Hepatocyte (in vitro differentiated cells): ENCODE measurements around the gene LMF1. TPM values are rescaled to one million over a fixed set of nuclear protein-coding genes. Genes with fewer than 3 reads are reported as not detected.

Experiments
- DNase-seq: peaks from one replicate; pipeline ENCODE4 v3.0.0-alpha.2; 2016; ENCODE audit warnings: low spot score
- H2AFZ ChIP-seq: fragments of 200-600 bp; sonication (generic); 2 replicates; pipeline ENCODE4 v1.6.0; 2016; ENCODE audit warnings: antibody characterized with exemption, mild to moderate bottlenecking
- H3K27ac ChIP-seq: fragments of 200-600 bp; sonication (generic); 2 replicates; pipeline ENCODE4 v1.5.1; 2016; ENCODE audit warnings: mild to moderate bottlenecking
- H3K27me3 ChIP-seq: fragments of 200-600 bp; sonication (generic); 2 replicates; pipeline ENCODE4 v1.6.1; 2016
- H3K36me3 ChIP-seq: fragments of 200-600 bp; sonication (generic); replicated peaks from 2 replicates; pipeline ENCODE4 v1.5.1; 2016; ENCODE audit warnings: low read depth; ENCODE audit not compliant: insufficient read depth
- H3K4me1 ChIP-seq: fragments of 200-600 bp; sonication (generic); 2 replicates; pipeline ENCODE4 v1.5.1; 2016; ENCODE audit warnings: mild to moderate bottlenecking, moderate library complexity; ENCODE audit not compliant: insufficient read depth
- H3K4me2 ChIP-seq: fragments of 200-600 bp; sonication (generic); 2 replicates; pipeline ENCODE4 v1.6.0; 2016
- H3K4me3 ChIP-seq: fragments of 200-600 bp; sonication (generic); 2 replicates; pipeline ENCODE4 v1.5.1; 2016; ENCODE audit warnings: mild to moderate bottlenecking
- H3K79me2 ChIP-seq: fragments of 200-600 bp; sonication (generic); 2 replicates; pipeline ENCODE4 v1.6.0; 2017; ENCODE audit warnings: mild to moderate bottlenecking
- H3K9me2 ChIP-seq: fragments of 200-600 bp; sonication (generic); replicated peaks from 2 replicates; pipeline ENCODE4 v1.6.0; 2017; ENCODE audit warnings: mild to moderate bottlenecking; ENCODE audit not compliant: insufficient read depth
- H3K9me3 ChIP-seq: fragments of 200-600 bp; sonication (generic); 2 replicates; pipeline ENCODE4 v1.5.1; 2016; ENCODE audit warnings: low read depth, mild to moderate bottlenecking
- H4K20me1 ChIP-seq: fragments of 200-600 bp; sonication (generic); 2 replicates; pipeline ENCODE4 v1.6.0; 2016; ENCODE audit warnings: mild to moderate bottlenecking; ENCODE audit not compliant: insufficient read depth, poor library complexity, severe bottlenecking
- EZH2 ChIP-seq: fragments of 200-600 bp; sonication (generic); IDR thresholded peaks from 2 replicates; pipeline ENCODE4 v1.6.1; 2016; ENCODE audit warnings: antibody characterized with exemption, mild to moderate bottlenecking, borderline replicate concordance
- EZH2phosphoT487 ChIP-seq: fragments of 200-600 bp; sonication (generic); IDR thresholded peaks from one replicate; pipeline ENCODE4 v1.6.1; 2018; ENCODE audit warnings: antibody characterized with exemption, mild to moderate bottlenecking, low read depth, moderate library complexity; ENCODE audit not compliant: unreplicated experiment, severe bottlenecking
- WGBS: methylation state at CpG from one replicate; pipeline ENCODE4 v1.1.6; 2016; ENCODE audit warnings: low lambda C conversion rate; ENCODE audit errors: missing lambda C conversion rate; 5-methylcytosine and 5-hydroxymethylcytosine counted together
- polyA plus RNA-seq: library from polyadenylated mRNA; unstranded; fragments of >200 nt; fragmentation: Nextera tagmentation; extraction: Ambion mirVana; gene quantifications from 2 replicates; pipeline ENCODE4 v1.2.1, GENCODE V29; 2016
- total RNA-seq: library from RNA; depleted of rRNA; stranded (reverse); fragments of >200 nt; gene quantifications from 2 replicates; pipeline ENCODE4 v1.2.3, GENCODE V29; 2014
- TF ChIP-seq, protein P1 (sequence below): fragments of 200-600 bp; sonication (generic); IDR thresholded peaks from 2 replicates; pipeline ENCODE4 v1.5.1; 2016; ENCODE audit warnings: antibody characterized with exemption, mild to moderate bottlenecking; ENCODE audit not compliant: poor library complexity

LMF1 gene
- total and polyA plus RNA-seq, 2 experiments from 2014 or later, result 27.2 to 34.3 TPM

DNA sequence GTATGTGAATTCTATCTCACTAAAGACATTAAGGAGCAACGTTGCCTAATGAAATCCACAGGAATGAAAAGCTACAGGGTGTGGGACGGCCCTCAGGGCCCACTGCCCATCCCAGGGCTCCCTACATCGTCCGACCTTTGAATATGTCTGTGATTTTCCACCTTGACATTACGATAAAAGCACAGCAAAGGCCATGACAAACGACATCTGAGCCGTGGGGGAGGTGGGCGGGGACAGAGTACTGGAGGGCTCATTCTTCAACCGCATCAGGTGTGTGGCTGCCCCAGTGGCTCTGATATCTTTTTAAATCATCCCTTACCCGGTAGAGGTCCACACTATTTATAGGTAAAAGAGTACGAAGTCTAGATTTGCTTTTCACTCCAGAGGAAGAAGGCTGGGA, 35.1 kb downstream of the LMF1 start:
- no peak for DNase-seq
- H3K4me1 ChIP-seq, result no peaks in the 10 kb centered on the region
- H3K79me2 ChIP-seq, result no peaks in the 10 kb centered on the region
- H3K36me3 ChIP-seq, result no peaks in the 10 kb centered on the region
- no peak overlapping the region for H3K27ac ChIP-seq
- H3K4me3 ChIP-seq, result no peak overlapping the region
- no peak overlapping the region for H2AFZ ChIP-seq
- TF ChIP-seq, protein P1, sequence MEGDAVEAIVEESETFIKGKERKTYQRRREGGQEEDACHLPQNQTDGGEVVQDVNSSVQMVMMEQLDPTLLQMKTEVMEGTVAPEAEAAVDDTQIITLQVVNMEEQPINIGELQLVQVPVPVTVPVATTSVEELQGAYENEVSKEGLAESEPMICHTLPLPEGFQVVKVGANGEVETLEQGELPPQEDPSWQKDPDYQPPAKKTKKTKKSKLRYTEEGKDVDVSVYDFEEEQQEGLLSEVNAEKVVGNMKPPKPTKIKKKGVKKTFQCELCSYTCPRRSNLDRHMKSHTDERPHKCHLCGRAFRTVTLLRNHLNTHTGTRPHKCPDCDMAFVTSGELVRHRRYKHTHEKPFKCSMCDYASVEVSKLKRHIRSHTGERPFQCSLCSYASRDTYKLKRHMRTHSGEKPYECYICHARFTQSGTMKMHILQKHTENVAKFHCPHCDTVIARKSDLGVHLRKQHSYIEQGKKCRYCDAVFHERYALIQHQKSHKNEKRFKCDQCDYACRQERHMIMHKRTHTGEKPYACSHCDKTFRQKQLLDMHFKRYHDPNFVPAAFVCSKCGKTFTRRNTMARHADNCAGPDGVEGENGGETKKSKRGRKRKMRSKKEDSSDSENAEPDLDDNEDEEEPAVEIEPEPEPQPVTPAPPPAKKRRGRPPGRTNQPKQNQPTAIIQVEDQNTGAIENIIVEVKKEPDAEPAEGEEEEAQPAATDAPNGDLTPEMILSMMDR, result no peak
- no peak for TF ChIP-seq EZH2phosphoT487
- TF ChIP-seq EZH2, result no peak
- H3K9me2 ChIP-seq, result no peaks in the 10 kb centered on the region
- H3K4me2 ChIP-seq, result no peak overlapping the region
- WGBS, result 71% methylated on average over 11 of the region's 11 CpGs
- no peaks in the 10 kb centered on the region for H3K27me3 ChIP-seq
- H3K9me3 ChIP-seq, result no peaks in the 10 kb centered on the region
- H4K20me1 ChIP-seq, result no peaks in the 10 kb centered on the region

DNA sequence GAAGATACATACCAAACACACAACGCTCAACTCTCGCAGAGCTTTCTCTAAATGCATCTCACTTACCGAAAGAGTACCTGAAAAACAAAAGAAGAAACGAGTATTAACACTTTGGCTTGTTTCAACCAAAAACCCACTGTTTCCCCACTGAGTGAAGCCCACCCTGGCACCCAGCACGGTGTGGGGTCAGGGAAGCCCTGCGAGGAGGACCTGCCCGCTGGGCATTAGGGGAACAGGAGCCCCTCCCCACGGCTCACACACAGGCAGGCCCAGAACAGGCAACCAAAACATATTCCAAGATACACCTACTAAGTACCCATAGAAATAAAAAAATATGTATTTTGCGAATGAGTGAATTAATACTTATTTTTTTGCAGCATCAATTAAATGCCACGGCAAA, 36.6 kb downstream of the LMF1 start:
- no peaks in the 10 kb centered on the region for H3K9me2 ChIP-seq
- H4K20me1 ChIP-seq, result no peaks in the 10 kb centered on the region
- H3K36me3 ChIP-seq, result no peaks in the 10 kb centered on the region
- no peak overlapping the region for H3K27ac ChIP-seq
- TF ChIP-seq EZH2 (no peak), EZH2phosphoT487 (no peak)
- TF ChIP-seq, protein P1, result no peak
- H3K79me2 ChIP-seq, result no peaks in the 10 kb centered on the region
- no peak overlapping the region for H3K4me3 ChIP-seq
- H3K27me3 ChIP-seq, result no peaks in the 10 kb centered on the region
- DNase-seq, result no peak
- H3K4me2 ChIP-seq, result no peak overlapping the region
- H2AFZ ChIP-seq, result no peak overlapping the region
- no peaks in the 10 kb centered on the region for H3K4me1 ChIP-seq
- H3K9me3 ChIP-seq, result no peaks in the 10 kb centered on the region
- WGBS, result 96% methylated on average over 10 of the region's 10 CpGs

DNA sequence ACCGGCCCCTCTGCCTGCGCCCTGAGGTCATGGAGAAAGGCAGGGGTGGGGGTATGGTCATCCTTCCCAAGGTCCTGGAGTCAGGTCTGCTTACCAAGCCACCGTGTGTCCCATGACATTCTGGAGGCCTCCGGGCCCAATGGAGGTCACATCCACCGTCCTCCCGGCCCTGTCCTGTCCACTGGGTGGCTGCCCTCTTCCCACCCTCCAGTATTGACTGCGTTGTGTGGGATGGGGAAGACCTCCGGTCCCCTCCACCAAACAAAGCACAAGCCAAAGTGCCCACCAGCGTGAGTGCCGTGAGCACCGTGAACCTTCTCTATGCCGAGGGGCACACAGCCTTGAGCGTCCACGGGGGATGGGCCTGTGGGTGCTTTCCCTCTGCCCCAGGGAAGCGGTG, 37.2 kb downstream of the LMF1 start:
- Histone ChIP-seq H3K4me1 (no peaks in the 10 kb centered on the region), H3K4me3 (no peak overlapping the region), H3K4me2 (no peak overlapping the region), H4K20me1 (no peaks in the 10 kb centered on the region), H3K36me3 (no peaks in the 10 kb centered on the region), H3K27ac (no peak overlapping the region), H3K9me3 (no peaks in the 10 kb centered on the region), H2AFZ (no peak overlapping the region), H3K79me2 (no peaks in the 10 kb centered on the region), H3K27me3 (no peaks in the 10 kb centered on the region), H3K9me2 (no peaks in the 10 kb centered on the region)
- DNase-seq, result no peak
- WGBS, result 96% methylated on average over 15 of the region's 15 CpGs
- TF ChIP-seq EZH2 (no peak), EZH2phosphoT487 (no peak)
- TF ChIP-seq, protein P1, result no peak

DNA sequence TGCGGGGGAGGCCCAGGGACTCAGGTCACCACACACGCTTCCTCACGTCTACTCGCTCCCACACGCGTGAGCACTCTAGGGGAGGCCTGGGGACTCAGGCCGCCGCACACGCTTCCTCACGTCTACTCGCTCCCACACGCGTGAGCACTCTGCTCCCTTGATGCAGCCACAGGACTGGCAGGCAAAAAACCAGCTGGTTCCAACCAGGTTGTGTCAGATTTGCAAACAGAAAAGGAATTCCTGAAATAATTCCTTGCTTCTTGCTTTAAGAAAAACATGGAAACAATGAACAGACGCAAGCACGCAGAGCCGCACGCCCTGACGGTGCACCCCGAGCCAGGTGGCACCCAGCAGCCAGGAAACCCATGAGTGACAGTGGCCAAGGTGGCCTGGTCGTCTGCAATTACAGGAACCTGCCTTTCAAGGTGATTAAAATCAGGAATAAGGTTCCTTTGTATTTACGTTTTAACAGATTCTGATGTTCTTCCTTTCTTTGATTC, 37.9 kb downstream of the LMF1 start:
- 90% methylated on average over 21 of the region's 21 CpGs for WGBS

More for the DNA sequence above, 37.9 kb downstream of the LMF1 start:
- no peak for DNase-seq
- no peaks in the 10 kb centered on the region for H3K27me3 ChIP-seq
- H3K9me3 ChIP-seq, result no peaks in the 10 kb centered on the region
- no peak overlapping the region for H3K4me3 ChIP-seq
- H3K4me2 ChIP-seq, result no peak overlapping the region
- H3K9me2 ChIP-seq, result no peaks in the 10 kb centered on the region
- no peaks in the 10 kb centered on the region for H4K20me1 ChIP-seq
- no peaks in the 10 kb centered on the region for H3K36me3 ChIP-seq
- H2AFZ ChIP-seq, result no peak overlapping the region
- TF ChIP-seq, protein P1, result no peak
- no peak for TF ChIP-seq EZH2
- no peak for TF ChIP-seq EZH2phosphoT487
- no peak overlapping the region for H3K27ac ChIP-seq
- no peaks in the 10 kb centered on the region for H3K4me1 ChIP-seq
- no peaks in the 10 kb centered on the region for H3K79me2 ChIP-seq
